Right ventricle myocardium superior (tissue), 1 donor: Measurements from ENCODE around the gene SLC35F1. TPM values are rescaled to one million over a fixed set of nuclear protein-coding genes. Genes with fewer than 3 reads are reported as not detected.
A peak's percentile ranks its signal among the peaks of the same experiment; 100 is the strongest.
"Not testable (repeated sequence)": the region's sequence is repeated elsewhere in the genome, so short reads cannot be mapped to it uniquely, and the experiment has no call there.

Experiments
- ATAC-seq: fragments of 200-7000 bp; cut with Tn5 transposase; one replicate; pipeline ENCODE4 v1.9.1; 2020; ENCODE audit warnings: mild to moderate bottlenecking; ENCODE audit not compliant: poor library complexity
- DNase-seq: peaks from one replicate; pipeline ENCODE4 v3.0.0-alpha.2; 2020
- intact Hi-C: fragments of 100-400 bp; cut with DNase I; formaldehyde crosslinking; loops from one replicate; pipeline ENCODE4 v1.11.2; 2022
- total RNA-seq: library from RNA; stranded (reverse); fragmentation: NEBNext Ultra II Directional; extraction: Animal tissue kit (Norgen Biotek cat#: 25700); gene quantifications from one replicate; pipeline ENCODE4 v1.2.1, GENCODE V29; 2021
- donor health status: DM: no; HTN: yes; CAD: no; lungs with severe emphysema.

The SLC35F1 gene
- total RNA-seq, 1 donor from 2014 or later = 4.8 TPM

DNA sequence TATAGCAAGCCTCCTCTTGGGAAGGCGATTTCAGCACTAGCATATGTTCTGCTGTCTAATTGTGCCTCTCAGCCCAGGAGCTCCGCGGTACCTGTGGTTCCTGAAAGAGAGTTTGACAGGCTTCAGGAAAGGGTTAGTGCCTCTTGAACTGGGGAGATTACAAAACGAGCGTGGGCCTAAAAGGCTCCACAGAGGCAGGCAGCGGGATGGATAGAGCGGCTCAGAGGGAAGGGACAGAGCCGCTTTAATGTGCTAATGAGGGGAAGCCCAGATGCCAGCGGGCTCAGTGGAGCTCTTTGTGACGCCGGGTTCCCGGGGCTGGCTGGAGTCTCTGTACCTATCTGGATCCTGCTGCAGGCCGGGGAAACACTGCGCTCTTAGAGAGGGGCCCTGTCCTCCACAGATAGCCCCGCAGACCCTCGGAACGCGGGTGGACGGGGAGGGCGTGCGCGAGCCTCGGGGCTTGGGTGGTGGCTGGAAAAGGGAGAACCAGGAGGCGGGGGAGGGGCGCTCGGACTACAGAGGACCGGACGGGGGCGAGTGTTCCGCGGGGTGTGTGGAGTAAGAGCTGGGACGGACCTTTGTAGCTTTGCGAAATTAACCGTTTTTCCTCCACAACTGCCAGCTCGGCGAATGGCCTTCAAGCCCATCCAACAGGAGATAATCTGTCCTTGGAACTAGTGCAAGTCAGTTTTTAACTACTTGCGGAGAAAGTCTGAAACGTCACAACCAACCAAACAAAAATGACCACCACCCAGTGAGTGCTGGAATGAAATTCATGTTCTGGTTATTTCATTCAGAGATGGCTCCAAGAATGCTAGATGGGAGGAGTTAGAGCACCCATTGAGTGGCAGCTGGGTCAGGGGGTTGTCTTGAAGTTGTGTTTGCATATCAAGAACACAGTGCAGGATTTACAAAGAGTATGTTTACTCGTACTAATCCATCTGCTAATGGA is 13.0 kb downstream of the SLC35F1 start:
- intact Hi-C loops = no loop called here
- peak; percentile 42 for DNase-seq
- peak; percentile 45 for ATAC-seq

DNA sequence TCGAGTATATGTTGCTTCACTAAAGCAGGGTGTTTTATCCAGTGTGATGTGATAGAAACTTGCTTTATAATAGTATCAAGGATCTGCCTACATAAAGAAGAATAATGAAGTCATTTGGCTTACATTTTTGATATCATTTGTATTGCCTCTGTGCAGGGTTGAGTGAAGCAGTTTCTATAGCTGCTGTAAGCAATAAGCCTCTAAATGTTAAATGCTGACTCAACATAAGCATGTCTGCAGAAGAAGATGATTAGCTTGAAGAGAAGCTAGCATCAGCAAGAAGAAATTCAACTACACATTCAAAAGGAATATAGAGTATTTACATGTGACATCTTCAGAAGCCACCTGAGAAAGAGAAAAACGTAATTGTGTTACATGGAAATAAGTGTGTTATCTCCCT is 17.6 kb downstream of the SLC35F1 start:
- no peak for DNase-seq
- intact Hi-C loops = no loop called here
- no peak for ATAC-seq

DNA sequence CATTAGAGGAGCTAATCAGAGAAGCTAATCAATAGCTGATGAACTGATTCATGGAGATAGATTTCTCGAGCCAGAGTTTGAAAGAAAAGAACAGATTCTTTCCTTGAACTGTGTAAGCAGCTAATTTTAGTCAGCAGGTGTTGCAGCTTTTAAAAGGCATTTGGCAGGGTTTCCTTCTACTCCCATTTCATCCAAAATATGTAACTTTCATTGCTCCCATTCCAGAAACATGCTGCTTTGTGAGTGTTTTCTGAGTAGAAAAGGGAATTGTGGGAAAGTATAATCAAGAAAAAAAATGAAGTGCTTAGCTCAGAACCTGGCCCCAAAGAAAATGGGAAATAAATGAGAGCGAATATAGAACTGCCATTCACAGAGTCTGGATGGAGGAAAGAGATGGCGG is 20.8 kb downstream of the SLC35F1 start:
- ATAC-seq (no peak), DNase-seq (no peak)
- intact Hi-C loops = no loop called here

DNA sequence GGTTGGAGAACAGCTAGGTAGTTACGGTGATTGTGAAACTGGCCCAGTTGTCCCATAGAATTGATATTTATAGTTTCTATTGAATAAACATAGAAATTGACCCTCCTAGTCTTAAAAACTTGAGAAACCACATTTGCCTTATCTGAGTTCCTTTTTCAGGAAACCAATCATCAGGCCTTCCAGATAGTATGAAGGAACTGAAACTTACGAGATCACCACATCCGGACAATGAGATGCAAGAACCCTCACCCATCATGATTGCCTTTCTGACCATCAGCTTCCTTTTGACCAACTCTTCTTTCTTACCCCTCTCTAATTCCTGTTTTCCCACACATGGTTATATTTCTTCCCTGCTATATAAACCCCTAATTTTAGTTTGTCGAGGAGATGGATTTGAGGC is 21.8 kb downstream of the SLC35F1 start:
- ATAC-seq = no peak
- intact Hi-C loops = no loop called here
- no peak for DNase-seq

- intact Hi-C loops = no loop called here
- ATAC-seq (no peak), DNase-seq (no peak)
These were observed 22.4 kb downstream of the SLC35F1 start for GRCh38 chr6:117929501-117929900.

- intact Hi-C loops = no loop called here
- DNase-seq = no peak
- no peak for ATAC-seq
These were observed 23.6 kb downstream of the SLC35F1 start for GRCh38 chr6:117930645-117931044.

DNA sequence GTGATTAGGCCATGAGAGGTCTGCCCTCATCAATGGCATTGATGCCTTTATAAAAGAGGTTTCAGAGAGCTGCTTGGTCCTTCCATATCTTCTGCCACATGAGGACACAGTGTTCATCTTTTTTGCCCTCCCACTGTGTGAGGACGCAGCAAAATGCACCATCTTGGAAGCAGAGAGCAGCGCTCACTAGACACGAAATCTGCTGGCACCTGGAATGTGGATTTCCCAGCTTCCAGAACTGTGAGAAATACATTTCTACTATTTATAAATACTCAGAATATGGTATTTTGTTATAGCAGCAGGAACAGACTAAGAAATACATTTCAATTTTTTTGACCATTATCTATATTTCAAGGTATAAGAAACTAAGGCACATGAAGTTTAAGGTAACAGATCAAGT is 24.9 kb downstream of the SLC35F1 start:
- ATAC-seq = no peak
- DNase-seq = no peak
- intact Hi-C loops = no loop called here

- intact Hi-C loops = no loop called here
- no peak for DNase-seq
These were observed 25.6 kb downstream of the SLC35F1 start for GRCh38 chr6:117932676-117933075.

GRCh38 chr6:117933471-117933870 is 26.4 kb downstream of the SLC35F1 start:
- DNase-seq (no peak), ATAC-seq (no peak)
- intact Hi-C loops = no loop called here

More at GRCh38 chr6:117932676-117933075, 25.6 kb downstream of the SLC35F1 start:
- ATAC-seq = no peak

DNA sequence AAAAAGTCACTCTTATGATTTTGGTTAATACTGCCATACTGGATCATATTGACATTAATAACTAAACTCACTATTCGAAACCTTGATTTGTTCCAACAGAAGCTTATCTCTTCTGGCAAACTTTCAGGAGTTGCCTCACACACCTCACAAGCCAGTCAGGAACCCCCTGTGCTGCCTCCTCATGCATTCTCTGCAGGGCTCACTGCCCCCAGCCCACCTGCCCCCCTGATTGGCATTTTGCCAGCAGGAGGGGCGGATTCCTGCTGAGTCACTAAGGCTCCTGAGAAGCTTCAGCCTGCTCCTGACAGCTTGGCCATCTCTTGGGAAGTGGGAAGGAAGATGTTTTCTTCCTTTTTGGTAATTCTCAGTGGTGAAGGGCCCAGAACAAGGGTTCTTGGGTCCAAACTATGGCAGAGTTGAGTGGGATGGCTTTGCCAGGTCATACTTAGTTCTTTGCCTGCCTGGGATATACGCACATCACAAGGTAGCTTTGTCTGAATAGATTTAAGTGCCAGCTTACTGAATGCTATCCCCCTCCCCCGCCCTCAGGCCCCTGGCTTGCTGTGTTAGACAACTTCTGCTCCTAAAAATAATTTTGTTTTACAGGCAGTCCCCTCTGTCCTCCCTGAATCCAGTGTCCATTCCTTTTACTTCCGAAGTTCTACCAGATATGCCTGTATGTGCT is 31.4 kb downstream of the SLC35F1 start:
- intact Hi-C loops = no loop called here
- no peak for ATAC-seq
- no peak for DNase-seq

DNA sequence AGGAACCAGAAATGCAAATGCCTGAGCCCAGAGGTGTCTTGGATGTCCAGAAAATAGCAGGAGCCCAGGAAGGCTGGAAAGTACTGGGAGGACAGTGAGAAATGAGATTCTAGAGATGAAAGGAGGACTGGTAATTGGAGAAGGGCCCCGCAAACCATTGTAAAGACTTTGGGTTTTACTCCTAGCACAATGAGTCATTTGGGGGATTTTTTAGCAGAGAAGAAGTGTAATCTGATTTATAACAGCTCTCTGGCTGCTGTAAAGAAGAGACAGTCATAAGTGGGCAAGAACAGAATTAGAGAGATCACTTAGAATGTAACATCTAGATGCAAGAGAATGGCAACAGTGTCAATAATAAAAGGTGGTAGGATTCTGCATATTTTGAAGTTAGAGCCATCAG is 40.2 kb downstream of the SLC35F1 start:
- intact Hi-C loops = no loop called here
- ATAC-seq = no peak
- DNase-seq = no peak

- intact Hi-C loops = no loop called here
- ATAC-seq (no peak), DNase-seq (no peak)
These were observed 44.7 kb downstream of the SLC35F1 start for GRCh38 chr6:117951783-117952182.

GRCh38 chr6:117955684-117956256 is 48.7 kb downstream of the SLC35F1 start:
- intact Hi-C loops = no loop called here
- no peak for ATAC-seq
- DNase-seq = no peak

GRCh38 chr6:117956386-117956785 is 49.3 kb downstream of the SLC35F1 start:
- intact Hi-C loops = no loop called here
- DNase-seq = no peak
- ATAC-seq = no peak

DNA sequence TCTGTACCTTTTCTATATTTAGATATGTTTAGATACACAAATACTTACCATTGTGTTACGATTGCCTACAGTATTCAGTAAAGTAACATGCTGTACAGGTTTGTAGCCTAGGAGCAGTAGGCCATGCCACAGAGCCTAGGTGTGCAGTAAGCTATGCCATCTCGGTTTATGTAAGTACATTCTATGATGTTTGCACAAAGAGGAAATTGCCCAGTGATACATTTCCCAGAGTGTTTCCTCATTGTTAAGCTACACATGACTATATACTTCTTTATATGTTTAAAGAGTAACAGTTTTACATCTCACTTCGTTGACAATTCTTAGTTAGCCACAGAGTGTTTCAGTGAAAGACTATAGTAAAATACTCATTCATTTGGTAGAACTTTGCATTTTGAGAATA is 51.5 kb downstream of the SLC35F1 start:
- no peak for ATAC-seq
- DNase-seq = no peak
- intact Hi-C loops = no loop called here

GRCh38 chr6:117960877-117961276 is 53.8 kb downstream of the SLC35F1 start:
- DNase-seq (no peak), ATAC-seq (no peak)
- intact Hi-C loops = no loop called here

DNA sequence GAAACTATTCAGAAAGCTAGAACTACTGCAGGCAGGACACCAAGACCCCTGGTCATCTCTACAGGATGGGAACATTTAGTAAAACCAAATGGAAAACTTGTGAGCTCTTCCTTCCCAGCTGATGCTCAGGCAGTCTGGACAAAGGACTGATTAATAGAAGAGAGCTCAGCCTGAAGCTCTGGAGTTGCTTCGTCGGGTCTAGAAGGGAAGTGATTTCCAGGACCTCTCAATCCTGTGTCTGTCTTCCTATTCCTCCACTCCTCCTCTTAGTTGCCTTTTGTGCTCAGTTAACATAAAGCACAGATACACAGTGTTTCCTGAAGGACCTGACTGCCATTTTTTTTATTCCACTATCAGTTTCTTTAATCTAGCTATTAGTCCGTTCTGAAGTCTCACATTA is 54.2 kb downstream of the SLC35F1 start:
- intact Hi-C loops = no loop called here
- ATAC-seq (no peak), DNase-seq (no peak)

- intact Hi-C loops, DNase-seq, ATAC-seq: not testable (repeated sequence)
These were observed 58.7 kb downstream of the SLC35F1 start for GRCh38 chr6:117965763-117966162.

- intact Hi-C loops = loop anchor here (10.0 kb wide), 1 partner anchor 613 kb away; no protein-coding TSS in a partner anchor
- no peak for ATAC-seq
- no peak for DNase-seq
These were observed 64.6 kb downstream of the SLC35F1 start for GRCh38 chr6:117971637-117972036.
